ENCODE data around the gene GRID1.

GRID1 gene

DNA sequence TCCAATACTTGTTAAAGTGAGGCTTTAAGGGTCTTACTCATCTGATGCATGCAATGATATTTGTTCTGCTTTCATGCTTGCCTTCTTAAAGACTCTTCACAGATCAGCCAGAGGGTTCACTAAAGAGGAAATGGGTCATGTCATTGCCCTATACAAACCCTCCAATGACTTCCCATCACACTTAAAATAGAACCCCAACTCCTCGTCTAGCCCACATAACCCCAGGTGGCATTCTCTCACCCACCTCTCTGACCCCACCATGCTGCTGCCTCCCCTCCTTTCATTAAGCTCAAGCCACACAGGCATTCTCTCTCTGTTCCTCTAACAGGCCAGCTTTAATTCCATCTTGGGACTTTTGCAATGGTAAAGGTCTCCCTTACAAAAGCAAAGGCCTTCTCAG is 253.6 kb downstream of the GRID1 start:
- Histone ChIP-seq H3K27ac (ENCODE audit: low read length) (no peak overlapping the region), H3K4me3 (ENCODE audit: low read length) (no peak overlapping the region), H3K4me2 (ENCODE audit: low read depth, low read length) (no peak overlapping the region), H3F3A (ENCODE audit: insufficient read depth, low read length) (no peaks in the 10 kb centered on the region), H3K9me3 (replicated peaks; ENCODE audit: insufficient read depth, low read length) (no peaks in the 10 kb centered on the region), H3K79me2 (ENCODE audit: low read length) (no peaks in the 10 kb centered on the region), H3K36me3 (replicated peaks; ENCODE audit: insufficient read depth, low read length) (no peaks in the 10 kb centered on the region), H3K27me3 (replicated peaks; ENCODE audit: insufficient read depth, low read length) (no peaks in the 10 kb centered on the region), H4K20me1 (ENCODE audit: insufficient read depth, low read length) (no peaks in the 10 kb centered on the region), H3K4me1 (ENCODE audit: low read length) (no peaks in the 10 kb centered on the region), H2AFZ (ENCODE audit: low read length) (no peak overlapping the region), H3K9me2 (replicated peaks; ENCODE audit: insufficient read depth, low read length) (no peaks in the 10 kb centered on the region), H3K9ac (ENCODE audit: low read length) (no peak overlapping the region)
- no peak for TF ChIP-seq EZH2 (optimal IDR thresholded peaks at IDR 0.05; ENCODE audit: low read depth, low read length)
- TF ChIP-seq CTCF (IDR thresholded peaks at IDR 0.05; ENCODE audit: low read length) = no peak
- TF ChIP-seq EZH2phosphoT487 (IDR thresholded peaks at IDR 0.05; ENCODE audit: low read length) = no peak
- DNase-seq = no peak

- no peaks in the 10 kb centered on the region for H3K27me3 ChIP-seq (replicated peaks; ENCODE audit: insufficient read depth, low read length)
- no peaks in the 10 kb centered on the region for H3F3A ChIP-seq (ENCODE audit: insufficient read depth, low read length)
- TF ChIP-seq EZH2 (optimal IDR thresholded peaks at IDR 0.05; ENCODE audit: low read depth, low read length) (no peak), EZH2phosphoT487 (IDR thresholded peaks at IDR 0.05; ENCODE audit: low read length) (no peak), CTCF (IDR thresholded peaks at IDR 0.05; ENCODE audit: low read length) (no peak)
- H3K9me3 ChIP-seq (replicated peaks; ENCODE audit: insufficient read depth, low read length) = no peaks in the 10 kb centered on the region
- H3K27ac ChIP-seq (ENCODE audit: low read length) = no peak overlapping the region
- H3K4me3 ChIP-seq (ENCODE audit: low read length) = no peak overlapping the region
- H2AFZ ChIP-seq (ENCODE audit: low read length) = no peak overlapping the region
- H3K4me2 ChIP-seq (ENCODE audit: low read depth, low read length) = no peak overlapping the region
- H3K9ac ChIP-seq (ENCODE audit: low read length) = no peak overlapping the region
- H3K4me1 ChIP-seq (ENCODE audit: low read length) = no peaks in the 10 kb centered on the region
- H3K79me2 ChIP-seq (ENCODE audit: low read length) = no peaks in the 10 kb centered on the region
- no peaks in the 10 kb centered on the region for H3K36me3 ChIP-seq (replicated peaks; ENCODE audit: insufficient read depth, low read length)
- no peaks in the 10 kb centered on the region for H3K9me2 ChIP-seq (replicated peaks; ENCODE audit: insufficient read depth, low read length)
- no peaks in the 10 kb centered on the region for H4K20me1 ChIP-seq (ENCODE audit: insufficient read depth, low read length)
- DNase-seq = no peak
These were observed 254.6 kb downstream of the GRID1 start for GRCh38 chr10:86111902-86112545.

DNA sequence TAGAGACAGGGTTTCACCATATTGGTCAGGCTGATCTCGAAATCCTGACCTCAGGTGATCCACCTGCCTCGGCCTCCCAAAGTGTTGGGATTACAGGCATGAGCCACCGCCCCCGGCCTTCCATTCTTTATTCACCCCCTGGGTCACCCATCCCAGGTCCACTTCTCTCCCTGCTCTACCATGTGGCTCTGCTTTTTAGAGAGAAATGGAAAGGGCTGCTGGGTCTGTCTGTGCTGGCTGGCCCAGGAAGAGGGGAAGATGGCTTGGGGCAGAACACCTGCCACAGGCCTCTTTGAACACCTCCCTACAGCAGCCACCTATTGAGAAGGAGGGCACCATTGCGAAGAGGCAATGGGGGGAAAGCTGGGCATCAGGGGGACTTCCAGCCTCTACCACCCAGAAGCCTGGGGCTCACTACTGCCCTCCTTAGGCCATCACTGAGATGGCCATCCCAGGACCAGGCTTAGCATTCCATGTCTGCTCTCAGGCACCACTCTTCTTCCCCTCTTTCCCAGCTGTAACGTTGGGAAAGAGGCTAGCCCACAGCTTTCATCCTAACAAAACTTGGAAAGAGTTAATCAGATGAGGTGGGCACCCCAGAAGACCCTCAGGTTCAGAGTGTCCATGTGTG is 256.3 kb downstream of the GRID1 start:
- Histone ChIP-seq H3K27ac (ENCODE audit: low read length) (no peak overlapping the region), H3K9me3 (replicated peaks; ENCODE audit: insufficient read depth, low read length) (no peaks in the 10 kb centered on the region), H4K20me1 (ENCODE audit: insufficient read depth, low read length) (no peaks in the 10 kb centered on the region), H2AFZ (ENCODE audit: low read length) (no peak overlapping the region), H3K27me3 (replicated peaks; ENCODE audit: insufficient read depth, low read length) (no peaks in the 10 kb centered on the region), H3K9me2 (replicated peaks; ENCODE audit: insufficient read depth, low read length) (no peaks in the 10 kb centered on the region), H3F3A (ENCODE audit: insufficient read depth, low read length) (no peaks in the 10 kb centered on the region), H3K79me2 (ENCODE audit: low read length) (no peaks in the 10 kb centered on the region), H3K4me3 (ENCODE audit: low read length) (no peak overlapping the region), H3K9ac (ENCODE audit: low read length) (no peak overlapping the region), H3K36me3 (replicated peaks; ENCODE audit: insufficient read depth, low read length) (no peaks in the 10 kb centered on the region), H3K4me2 (ENCODE audit: low read depth, low read length) (no peak overlapping the region), H3K4me1 (ENCODE audit: low read length) (no peaks in the 10 kb centered on the region)
- TF ChIP-seq EZH2phosphoT487 (IDR thresholded peaks at IDR 0.05; ENCODE audit: low read length) (no peak), CTCF (IDR thresholded peaks at IDR 0.05; ENCODE audit: low read length) (no peak), EZH2 (optimal IDR thresholded peaks at IDR 0.05; ENCODE audit: low read depth, low read length) (no peak)
- no peak for DNase-seq
